SKM-1 treated with dmso at 0.1 percent for 144 hours (cell line): ENCODE data around the gene HOXA4.
A peak's percentile ranks its signal among the peaks of the same experiment; 100 is the strongest.

Experiments used
- DNase-seq: peaks from one replicate; lab custom pipeline; 2025; ENCODE audit not compliant: unreplicated experiment; lab: John Stamatoyannopoulos, UW

Gene HOXA4

DNA sequence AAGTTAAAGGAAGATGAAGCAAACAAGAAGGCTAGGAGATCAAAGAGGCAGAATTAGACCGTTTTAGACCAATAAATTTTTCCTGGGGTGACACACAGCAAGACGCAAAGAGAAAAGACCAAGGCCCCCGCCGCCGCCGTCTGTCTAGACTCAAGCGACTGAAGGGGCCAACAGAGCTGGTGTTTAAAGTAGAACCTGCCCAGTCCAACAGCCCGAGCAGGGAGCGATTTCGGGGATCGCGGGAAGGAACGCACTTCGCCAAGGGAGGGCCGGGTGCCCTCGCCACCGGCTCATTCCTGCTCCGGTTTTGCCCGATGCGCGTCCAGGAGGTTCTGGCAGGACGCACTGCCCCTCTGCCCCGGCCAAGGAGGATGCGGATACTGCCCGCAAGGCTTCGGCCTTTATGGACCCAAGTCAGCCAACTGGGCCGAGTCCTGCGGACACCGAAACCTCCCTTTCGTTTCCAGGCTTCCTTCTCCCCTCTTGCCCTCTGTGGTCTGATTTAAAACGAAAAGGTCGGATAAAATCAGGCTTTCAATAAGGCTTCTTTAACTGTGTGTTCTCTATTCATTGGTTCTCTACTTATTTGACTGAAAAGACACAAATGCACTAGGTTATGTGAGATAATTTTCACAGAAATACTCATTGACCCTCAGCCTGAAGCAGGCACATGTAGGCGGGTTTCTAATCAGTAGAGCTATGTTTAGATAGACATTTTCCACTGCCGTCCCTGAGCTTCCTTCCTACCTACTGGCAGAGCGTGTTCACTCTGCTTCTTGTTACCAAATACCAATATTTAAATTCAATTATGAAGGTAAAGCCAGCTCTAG is 28.1 kb upstream of the HOXA4 start:
- DNase-seq, result no peak

DNA sequence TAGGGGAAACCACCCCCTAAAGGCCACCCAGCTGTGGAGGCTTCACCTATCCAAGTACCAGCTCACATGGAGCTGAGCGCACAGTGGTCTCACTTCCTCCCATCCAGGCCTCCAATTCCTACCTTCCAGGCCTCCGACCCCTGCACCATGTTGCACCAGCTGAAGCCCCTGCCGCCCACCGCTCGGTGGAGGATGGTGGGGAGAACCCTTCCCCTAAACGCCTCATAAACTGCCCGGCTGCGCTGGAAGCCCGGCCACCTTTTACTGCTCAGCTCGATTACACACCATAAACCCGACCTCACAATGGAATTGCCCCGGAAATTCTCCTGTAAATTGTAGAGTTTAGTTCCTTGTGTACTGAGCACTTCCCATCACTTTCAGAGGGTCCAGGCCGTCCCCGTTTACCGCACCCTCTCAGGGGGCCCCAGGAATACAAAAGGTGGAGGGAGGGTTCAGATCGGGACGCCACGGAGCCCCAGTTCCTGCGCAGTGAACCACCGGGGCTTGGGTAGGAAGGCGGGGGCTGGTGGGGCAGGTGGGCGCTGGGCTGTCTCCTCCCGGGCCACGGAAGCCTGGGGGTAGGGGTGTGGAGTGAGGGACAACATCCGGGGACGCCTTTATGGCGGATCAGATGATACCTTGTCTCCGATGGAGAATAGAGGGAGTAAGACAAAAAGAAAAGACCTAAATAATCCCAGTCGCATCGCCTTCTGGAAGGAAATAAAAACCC is 27.3 kb upstream of the HOXA4 start:
- no peak for DNase-seq

DNA sequence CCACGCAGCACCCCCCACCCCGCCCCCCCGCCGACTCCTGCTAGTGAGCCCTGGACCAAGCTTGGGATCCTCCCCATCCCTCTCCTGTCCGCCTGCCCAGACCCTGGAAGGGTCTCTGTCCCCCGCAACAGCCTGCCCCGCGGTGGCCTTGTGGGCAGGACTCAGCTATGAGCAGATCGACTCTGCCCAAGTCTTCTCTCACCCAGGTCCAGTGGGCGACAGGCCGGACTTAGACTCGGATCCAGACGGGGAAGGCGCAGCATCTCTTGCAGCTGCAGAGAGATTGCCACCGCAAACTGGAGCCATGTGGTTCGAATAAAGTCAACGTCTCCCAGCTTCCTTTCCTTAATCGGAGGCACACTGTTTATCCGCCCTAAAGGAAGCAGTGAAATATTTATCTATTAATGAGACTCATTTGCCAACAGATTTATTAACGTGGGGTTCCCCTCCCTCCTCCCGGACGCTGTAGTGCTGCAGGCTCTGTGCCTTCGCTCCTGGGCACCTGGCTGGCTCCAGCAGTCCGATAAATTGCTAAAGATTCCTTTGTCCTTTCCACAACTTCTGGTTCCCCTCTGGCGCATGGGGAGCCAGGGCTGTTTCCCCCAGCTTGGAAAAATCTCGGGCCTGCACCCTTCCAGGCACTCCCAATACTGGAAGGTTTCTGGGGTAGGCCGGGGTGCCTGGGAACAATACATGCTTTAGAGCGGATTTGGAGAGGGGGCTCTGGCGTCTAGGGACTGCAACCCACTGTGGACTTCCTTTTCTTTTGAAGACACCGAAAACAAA is 26.6 kb upstream of the HOXA4 start:
- no peak for DNase-seq

DNA sequence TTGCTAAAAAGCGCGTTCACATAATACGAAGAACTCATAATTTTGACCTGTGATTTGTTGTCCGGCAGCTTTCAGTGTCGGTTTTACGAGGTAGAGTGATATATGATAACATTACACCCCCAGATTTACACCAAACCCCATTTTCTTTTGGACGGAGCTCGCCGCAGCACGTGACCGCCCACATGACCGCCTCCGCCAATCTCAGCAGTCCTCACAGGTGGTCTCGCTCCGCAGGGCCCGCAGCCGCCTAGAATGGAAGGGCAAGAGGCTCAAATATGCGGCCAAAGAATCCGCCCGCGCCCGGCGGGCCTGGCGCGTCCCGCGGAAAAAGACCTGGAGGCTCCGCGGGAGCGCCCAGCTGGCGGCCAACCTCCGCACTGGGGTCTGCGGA is 25.9 kb upstream of the HOXA4 start, which contains the start of gene HOXA7:
TSS of gene HOXA7 (minus strand) at position 168 of the 391 bp plus-strand sequence. CDS start at position 38, 130 bp downstream.
- DNase-seq, result peak; percentile 48

DNA sequence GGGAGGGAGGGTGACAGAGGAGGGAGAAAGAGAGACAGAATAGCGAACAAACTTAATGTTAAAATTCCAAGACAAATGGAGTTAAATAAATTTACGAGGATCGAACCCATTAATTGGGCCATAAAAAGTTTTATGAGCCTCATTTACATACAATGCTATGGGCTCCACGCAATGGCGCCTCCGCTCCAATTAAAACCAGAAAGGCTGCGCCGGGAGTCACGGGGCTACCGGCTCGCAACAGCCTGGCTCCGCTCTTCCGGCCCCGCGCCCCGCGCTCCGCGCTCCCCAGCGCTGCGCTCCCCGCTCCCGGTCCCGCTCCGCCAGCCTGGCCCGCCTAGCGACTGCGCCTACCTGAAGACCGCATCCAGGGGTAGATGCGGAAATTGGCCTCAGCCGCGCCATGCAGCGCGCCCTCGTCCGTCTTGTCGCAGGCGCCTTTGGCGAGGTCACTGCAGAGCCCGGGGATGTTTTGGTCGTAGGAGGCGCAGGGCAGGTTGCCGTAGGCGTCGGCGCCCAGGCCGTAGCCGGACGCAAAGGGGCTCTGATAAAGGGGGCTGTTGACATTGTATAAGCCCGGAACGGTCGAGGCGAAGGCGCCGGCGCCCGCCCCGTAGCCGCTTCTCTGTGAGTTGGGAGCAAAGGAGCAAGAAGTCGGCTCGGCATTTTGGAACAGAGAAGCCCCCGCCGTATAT is 25.4 kb upstream of the HOXA4 start:
- no peak for DNase-seq

DNA sequence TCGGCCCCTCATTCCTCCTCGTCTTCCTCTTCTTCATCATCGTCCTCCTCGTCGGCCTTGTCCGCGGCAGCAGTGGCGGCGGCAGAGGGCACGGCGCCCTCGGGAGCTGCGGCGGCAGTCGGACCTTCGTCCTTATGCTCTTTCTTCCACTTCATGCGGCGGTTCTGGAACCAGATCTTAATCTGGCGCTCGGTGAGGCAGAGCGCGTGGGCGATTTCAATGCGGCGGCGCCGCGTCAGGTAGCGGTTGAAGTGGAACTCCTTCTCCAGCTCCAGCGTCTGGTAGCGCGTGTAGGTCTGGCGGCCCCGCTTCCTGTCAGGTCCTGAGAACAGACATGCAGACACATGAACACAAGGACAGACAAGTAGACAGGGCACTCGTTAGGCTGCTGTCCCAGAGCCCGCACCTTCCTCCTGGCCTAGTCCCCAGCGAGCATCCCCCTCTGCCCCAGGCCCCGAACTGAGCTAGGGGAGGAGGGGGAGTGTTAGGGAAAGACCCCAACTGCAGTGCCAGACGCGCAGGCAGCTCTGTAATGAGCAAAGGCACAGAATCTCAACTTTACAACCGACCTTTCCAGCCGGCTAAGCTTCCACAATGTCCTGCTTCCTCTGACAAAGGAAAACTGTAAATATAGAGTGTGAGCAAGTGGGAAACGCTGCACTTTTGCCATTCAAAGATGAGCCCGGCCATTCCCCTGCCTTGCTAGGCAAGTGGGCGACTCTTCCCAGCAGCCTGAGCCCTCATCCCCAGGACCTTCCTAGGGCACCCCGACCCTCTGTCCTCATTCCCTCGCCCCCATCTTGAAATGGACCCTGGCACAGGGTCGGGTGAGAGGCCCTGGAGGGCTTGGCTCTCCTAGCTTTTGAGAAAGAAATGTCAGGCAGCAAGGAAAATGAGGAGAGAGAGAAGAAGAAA is 24.6 kb upstream of the HOXA4 start:
- no peak for DNase-seq

DNA sequence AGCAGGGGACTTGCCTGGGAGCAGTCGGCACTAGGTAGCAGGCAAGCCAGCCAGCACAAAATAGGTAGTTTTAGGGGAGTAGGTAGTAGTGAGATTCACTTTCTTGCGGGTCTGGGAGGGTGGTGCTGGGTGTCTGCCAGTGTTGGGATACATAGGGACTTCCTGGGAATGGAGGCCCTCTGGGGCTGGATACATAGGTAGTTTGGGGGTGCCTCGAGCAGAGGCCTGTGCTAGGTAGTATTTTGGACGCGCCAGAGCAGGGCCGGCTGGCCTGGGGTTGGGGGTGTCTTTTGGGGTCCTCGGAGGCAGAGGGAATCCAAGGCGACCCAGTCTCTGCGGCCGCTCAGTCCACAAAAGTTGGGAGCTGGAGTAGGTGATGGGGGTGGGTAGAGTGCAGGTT is 23.8 kb upstream of the HOXA4 start:
- DNase-seq, result no peak

DNA sequence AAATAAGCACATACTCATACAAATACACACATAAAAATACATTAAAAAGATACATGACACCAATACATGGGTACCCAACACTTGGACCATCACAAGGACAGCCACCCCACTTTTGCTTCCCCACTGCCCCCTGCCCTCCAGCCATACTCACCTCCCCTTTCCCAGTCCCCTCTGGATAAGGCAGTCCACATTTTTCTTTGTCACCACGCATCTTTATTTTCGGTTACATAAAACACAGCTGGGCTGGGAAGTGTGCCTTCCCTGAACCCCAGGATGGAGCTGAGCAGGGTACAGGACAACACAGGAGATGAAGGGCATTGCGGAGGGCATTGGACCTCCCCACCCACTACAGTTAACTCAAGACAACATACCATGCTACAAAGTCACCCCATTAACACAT is 23.0 kb upstream of the HOXA4 start:
- no peak for DNase-seq

DNA sequence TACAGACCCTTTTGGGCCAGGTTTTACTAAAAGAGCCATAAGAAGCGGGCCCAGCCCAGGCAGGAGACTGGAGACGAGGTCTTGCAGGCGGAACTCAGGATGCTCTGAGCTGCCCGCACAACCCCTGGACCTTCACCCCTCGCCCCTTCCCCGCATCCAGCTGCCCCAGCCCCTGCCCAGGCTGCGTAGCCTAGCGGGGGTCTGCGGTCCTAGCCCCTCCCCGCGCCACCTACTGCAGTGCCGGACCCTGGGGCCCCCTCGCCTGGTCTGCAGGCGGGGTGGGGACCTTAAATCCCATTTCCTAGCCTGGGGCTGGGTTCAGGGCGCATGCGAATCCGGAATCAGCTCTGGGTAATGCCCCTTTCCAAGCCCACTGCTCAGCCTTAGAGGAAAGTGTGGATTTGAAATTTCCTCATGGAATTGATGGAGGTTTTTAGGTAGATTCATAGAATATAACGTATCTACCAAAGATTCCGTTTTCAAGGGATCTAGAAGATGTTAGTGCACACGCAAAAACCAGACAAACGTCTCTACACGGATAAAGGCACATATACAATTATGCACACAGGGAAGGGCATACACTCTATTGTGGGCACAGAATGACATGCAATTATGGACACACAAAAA is 22.4 kb upstream of the HOXA4 start:
- DNase-seq, result no peak

DNA sequence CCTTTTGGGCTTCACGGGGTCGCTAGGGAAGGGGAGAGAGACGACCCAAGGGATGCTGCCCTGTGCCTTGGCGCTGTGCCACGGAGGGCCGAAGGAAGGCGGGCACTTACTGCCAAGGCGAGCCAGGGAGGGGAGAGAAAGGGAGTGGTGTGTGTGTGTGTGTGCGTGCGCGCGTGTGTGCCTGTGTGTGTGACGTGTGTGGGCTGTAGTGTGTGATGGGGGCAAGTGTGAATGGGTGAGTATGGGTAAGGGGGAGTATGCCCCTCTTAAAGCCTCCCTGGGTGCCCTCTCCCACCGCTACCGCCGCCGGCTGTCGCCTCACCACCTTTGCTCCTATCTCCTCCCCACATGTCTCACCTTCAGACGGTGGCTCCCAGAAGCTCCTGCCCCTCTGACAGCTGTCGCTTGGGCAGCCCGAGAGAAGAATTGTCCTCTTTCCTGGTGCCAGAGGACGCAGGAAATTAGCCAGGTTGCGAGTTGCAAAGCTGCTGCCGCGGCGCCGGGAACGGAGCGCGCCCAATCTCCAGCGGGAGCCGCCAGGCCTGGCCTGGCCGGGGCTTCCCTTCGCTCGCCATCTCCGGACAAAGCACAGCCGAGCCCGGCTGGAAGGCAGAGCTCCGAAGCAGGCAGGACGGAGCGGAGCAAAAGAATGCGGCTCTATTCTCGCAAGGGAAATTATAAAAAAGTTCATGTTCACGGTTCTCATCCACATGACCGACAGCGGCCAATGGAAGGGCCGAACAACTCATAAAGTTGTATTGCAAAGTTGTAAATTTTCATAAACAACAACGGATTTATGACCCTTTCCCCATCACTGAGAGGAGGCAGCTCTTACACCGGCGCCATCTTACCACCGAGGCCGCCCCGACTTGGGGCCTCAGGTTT is 21.6 kb upstream of the HOXA4 start, which contains the start of gene HOXA3:
TSS of gene HOXA3 (minus strand) at position 653 of the 885 bp plus-strand sequence. CDS start 41,943 bp downstream, outside the sequence.
- no peak for DNase-seq

DNA sequence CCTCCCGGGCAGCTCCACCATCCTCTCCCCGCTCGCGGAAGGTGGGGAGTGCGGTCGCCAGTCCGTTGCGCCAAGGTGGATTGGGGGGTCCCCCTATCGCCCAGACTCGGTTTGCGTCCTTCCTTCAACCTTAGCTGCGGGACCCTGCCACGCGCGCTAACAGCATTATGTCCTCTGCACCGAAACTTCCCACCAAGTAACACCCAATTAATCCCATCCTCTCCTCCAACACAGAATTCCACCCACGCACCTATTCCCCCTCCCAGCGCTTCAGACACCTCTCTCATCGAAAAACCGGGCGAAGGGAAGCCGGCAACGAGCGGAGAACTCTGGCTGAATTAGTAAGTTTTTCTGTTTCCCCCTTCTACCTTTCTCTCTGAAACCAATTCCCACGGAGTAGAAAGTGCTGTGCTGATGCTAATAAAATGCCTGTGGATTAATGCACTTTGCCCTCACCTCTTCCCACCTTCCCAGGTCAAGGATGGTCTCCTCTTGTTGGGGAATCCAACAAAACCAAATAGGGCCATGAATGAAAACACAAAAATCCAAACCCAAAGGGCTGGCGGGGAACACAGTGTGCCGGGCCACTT is 20.9 kb upstream of the HOXA4 start:
- no peak for DNase-seq

DNA sequence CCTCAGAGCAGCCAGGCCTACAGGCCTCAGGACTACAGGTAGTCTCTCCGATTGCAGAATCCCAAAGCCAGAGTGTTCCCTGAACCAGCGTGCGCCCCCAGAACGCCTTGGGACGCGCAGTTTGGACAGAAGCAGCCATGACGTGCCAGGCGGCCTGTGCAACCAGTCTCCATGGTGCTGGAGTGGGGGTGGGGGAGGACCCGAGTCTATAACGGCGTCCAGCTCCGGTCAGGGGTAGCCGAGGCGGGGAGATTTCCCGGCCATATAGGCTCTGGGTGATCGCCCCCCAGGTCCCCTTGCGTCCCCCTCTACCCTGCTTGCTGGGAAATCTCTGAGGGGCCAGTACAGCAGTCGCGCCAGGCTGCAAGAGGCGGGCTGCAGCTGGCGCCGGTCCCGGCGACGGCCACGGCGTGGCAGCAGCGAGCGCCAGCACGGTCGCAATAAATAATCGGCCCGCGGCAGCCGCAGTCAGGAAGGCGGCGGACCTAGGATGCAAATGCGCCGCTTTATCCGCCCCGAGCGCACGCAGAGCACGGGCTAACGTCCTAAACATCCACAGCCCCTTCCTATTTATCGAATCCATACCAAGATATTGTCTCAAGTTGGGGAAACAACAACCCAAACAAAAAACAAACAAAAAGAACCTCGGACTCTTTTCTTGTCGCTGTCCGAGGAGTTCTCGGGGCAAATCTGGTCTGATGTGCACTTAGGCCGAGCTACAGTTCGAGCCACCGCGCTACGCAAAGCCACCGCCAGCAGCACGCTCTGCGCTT is 20.2 kb upstream of the HOXA4 start:
- DNase-seq, result peak; percentile 75

DNA sequence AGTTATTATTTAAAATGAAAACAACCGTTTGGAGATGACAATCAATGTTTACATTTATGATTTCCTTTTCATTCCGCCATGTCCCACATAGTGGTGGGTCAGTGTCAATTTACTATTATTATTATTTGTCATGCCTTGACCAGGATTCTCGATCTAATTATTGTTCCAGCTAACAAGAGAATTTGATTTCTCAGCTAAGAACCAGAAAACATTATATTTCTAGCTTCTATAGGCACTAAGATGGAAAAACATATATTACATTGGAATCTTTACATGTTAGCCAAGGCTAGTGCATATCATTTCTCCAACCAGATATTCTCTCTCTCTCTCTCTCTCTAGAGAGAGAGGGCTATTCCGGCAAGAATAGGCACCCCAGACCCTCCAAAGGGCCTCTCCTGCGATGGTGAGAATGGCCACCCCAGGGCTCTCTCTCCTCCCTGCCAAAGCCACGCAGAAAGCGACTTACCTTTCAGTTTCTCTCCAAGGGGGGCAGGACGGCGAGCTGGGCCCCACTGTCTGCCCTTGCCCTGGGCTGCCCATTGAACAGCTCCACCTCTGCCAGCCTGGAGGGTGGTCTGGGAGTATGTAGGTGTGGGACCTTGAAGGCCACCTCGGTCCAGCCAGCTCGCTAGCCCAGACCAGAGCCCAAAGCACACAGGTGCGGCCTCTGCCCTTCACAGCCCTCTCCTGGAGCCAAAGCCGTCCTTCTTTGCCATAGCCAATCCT is 19.4 kb upstream of the HOXA4 start:
- no peak for DNase-seq

DNA sequence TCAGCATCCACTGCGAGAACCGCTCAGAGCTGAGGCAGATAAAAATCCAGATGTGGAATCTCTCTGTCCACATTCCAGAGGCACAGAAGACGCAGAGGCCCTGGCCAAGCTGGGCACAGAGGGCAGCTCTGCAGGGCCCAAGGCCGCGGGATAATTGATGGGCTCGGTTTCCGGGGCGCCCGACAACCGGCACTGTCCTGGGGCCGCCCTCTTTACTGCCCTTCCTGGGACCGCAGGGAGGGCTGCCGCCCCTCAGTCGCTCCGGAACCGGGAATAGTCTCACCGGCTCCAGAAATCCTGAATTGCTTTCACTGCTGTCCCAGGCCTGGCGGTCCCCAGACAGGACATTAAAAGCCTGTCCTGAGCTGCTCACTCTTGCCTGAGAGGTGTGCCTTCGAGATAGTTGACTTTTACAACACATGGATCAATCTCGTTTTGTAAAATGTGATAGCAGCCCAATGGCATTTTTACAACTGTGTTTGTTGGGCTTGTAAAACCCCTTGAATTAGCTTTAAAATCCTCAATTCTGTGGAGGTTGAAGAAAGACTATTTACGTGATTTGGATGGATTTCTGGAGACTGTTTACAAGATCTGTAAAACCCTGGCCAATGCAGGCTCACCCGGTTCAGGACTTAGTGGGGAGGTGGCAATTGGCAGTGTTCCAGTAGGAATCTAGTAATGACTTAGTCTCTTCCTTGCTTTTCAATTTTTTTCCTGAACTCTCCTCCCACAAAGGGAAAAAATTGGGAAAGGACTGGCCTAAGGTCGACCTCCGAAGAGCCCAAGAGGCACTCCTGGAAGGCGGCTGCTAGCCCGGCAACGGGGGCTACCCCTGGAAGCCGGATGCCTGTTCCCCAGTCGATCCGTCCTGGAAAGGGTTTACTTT is 18.4 kb upstream of the HOXA4 start:
- no peak for DNase-seq

DNA sequence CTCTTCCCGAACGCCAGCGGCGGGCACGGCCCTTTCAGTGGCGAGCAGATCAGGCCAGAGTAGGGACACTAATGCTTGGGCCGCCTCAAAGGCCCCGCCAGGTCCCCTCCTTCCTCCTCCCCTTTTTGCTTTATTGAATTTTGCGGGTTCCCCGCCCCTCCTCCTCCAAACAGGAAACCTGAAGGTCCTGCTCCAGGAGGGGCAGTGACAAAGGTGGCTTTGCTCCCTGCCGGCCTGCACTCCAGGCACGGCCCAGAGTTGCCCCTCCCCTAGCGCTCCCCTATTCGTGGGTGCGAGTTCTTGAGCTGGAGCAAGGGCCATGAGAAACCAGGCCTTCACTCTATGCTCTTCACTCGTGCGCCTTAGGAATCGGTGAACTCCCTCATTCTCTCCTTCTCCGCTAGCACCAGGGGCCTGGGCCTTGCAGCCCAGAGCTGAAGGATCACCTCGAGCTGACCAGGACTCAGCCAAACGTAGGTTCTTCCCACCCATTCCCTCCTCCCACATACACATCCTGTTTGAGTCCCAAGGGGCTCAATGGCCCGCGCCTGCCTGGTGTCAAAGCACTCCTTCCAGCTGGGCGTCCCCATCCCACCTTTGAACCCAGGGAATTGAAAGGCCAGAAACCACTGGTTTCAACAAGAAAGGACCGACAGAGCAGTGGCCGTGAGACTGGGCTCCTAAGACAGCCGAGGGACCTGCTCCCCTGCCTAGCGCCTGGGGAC is 17.6 kb upstream of the HOXA4 start:
- no peak for DNase-seq
